HEK293 (cell line): ENCODE results near the gene SPO11.

Source experiments
- ZNF341 ChIP-seq: fragments of 450-650 bp; formaldehyde crosslinking; IDR thresholded peaks from 2 replicates; pipeline ENCODE4; 2016; ENCODE audit warnings: low read depth, missing biosample characterization, missing genetic modification characterization
- TF ChIP-seq, protein P1 (sequence below): IDR thresholded peaks from 2 replicates; pipeline ENCODE4 v1.6.1; 2011; ENCODE audit warnings: mild to moderate bottlenecking, low read depth, low read length, borderline replicate concordance
- TF ChIP-seq, protein P2 (sequence below): fragments of 450-650 bp; formaldehyde crosslinking; IDR thresholded peaks from 2 replicates; pipeline ENCODE4 v1.5.1; 2016; ENCODE audit warnings: missing biosample characterization, missing genetic modification characterization

DNA sequence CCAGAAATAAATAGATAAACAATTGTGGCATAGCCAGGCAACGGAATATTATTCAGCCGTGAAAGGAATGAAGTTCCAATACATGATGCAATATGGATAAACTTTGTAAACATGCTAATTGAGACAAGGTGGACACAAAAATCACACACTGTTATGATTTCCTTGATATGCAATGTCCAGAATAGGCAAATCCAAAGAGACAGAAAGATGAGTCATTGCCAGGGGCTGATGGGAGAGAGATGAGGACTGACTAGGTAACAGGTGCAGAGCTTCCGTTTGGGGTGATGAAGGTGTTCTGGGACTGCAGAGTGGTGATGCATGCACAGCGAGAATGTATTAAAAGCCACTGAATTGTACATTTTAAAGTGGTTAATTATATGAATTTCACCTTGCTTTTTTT lies 31.1 kb upstream of the SPO11 start:
- TF ChIP-seq, protein P1, sequence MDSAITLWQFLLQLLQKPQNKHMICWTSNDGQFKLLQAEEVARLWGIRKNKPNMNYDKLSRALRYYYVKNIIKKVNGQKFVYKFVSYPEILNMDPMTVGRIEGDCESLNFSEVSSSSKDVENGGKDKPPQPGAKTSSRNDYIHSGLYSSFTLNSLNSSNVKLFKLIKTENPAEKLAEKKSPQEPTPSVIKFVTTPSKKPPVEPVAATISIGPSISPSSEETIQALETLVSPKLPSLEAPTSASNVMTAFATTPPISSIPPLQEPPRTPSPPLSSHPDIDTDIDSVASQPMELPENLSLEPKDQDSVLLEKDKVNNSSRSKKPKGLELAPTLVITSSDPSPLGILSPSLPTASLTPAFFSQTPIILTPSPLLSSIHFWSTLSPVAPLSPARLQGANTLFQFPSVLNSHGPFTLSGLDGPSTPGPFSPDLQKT: no peak
- TF ChIP-seq, protein P2, sequence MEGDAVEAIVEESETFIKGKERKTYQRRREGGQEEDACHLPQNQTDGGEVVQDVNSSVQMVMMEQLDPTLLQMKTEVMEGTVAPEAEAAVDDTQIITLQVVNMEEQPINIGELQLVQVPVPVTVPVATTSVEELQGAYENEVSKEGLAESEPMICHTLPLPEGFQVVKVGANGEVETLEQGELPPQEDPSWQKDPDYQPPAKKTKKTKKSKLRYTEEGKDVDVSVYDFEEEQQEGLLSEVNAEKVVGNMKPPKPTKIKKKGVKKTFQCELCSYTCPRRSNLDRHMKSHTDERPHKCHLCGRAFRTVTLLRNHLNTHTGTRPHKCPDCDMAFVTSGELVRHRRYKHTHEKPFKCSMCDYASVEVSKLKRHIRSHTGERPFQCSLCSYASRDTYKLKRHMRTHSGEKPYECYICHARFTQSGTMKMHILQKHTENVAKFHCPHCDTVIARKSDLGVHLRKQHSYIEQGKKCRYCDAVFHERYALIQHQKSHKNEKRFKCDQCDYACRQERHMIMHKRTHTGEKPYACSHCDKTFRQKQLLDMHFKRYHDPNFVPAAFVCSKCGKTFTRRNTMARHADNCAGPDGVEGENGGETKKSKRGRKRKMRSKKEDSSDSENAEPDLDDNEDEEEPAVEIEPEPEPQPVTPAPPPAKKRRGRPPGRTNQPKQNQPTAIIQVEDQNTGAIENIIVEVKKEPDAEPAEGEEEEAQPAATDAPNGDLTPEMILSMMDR (tag by site-specific recombination): no peak
- no peak for TF ChIP-seq ZNF341 (tag by site-specific recombination)
